ENCODE results near the gene LHX2. TPM values are rescaled to one million over a fixed set of nuclear protein-coding genes. Genes with fewer than 3 reads are reported as not detected.
A peak's percentile ranks its signal among the peaks of the same experiment; 100 is the strongest.

The LHX2 gene
- total and polyA plus RNA-seq, 2 experiments from 2014 or later = 1.7 TPM; not detected in 1

DNA sequence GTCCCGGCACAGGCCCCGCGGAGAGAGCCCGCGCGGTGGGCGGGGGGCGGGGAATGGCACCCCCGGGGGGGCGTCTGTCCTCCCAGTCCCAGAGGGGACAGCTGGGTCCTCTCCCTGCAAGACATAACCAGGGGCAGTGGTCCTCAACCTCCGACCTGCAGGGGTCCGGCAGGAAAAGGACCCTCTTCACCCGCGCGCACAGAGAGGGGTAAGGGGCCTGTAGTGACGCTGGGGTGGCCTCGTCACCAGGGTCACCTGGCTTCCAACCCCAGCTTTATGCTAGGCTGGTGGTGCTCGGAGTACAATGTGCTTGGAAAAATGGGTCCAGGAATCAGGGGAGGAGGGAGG, 34.2 kb downstream of the LHX2 start:
- no peaks in the 10 kb centered on the region for H3F3A ChIP-seq (replicated peaks; ENCODE audit: low read depth)
- no peaks in the 10 kb centered on the region for H3K36me3 Mint-ChIP-seq (ENCODE audit: low read depth)
- H3K9me2 ChIP-seq (ENCODE audit: insufficient read depth) = no peaks in the 10 kb centered on the region
- peak; percentile 6; the same call in 2 of the 3 replicates for ATAC-seq
- H3K27ac ChIP-seq (ENCODE audit: low read depth) = no peak overlapping the region
- H3K4me1 Mint-ChIP-seq = no peaks in the 10 kb centered on the region; the same call in 2 of the 3 replicates
- peak overlapping the region; percentile 90 for H2AFZ ChIP-seq
- no peaks in the 10 kb centered on the region for H3K36me3 ChIP-seq (ENCODE audit: insufficient read depth)
- peak overlapping the region; percentile 45 for H3K4me3 Mint-ChIP-seq
- no peaks in the 10 kb centered on the region for H3K79me2 ChIP-seq (replicated peaks; ENCODE audit: insufficient read depth)
- peaks cover 62% of the 10 kb centered on the region for H3K27me3 ChIP-seq (ENCODE audit: insufficient read depth)
- DNase-seq (ENCODE audit: low spot score) = no peak
- no peak overlapping the region for H3K27ac Mint-ChIP-seq
- H3K4me2 ChIP-seq = peak overlapping the region; percentile 85
- peaks cover 43% of the 10 kb centered on the region for H3K27me3 Mint-ChIP-seq (ENCODE audit: insufficient read depth, low read depth, poor library complexity)
- no peaks in the 10 kb centered on the region; the same call in 2 of the 3 replicates for H3K9me3 Mint-ChIP-seq
- TF ChIP-seq, protein P1, sequence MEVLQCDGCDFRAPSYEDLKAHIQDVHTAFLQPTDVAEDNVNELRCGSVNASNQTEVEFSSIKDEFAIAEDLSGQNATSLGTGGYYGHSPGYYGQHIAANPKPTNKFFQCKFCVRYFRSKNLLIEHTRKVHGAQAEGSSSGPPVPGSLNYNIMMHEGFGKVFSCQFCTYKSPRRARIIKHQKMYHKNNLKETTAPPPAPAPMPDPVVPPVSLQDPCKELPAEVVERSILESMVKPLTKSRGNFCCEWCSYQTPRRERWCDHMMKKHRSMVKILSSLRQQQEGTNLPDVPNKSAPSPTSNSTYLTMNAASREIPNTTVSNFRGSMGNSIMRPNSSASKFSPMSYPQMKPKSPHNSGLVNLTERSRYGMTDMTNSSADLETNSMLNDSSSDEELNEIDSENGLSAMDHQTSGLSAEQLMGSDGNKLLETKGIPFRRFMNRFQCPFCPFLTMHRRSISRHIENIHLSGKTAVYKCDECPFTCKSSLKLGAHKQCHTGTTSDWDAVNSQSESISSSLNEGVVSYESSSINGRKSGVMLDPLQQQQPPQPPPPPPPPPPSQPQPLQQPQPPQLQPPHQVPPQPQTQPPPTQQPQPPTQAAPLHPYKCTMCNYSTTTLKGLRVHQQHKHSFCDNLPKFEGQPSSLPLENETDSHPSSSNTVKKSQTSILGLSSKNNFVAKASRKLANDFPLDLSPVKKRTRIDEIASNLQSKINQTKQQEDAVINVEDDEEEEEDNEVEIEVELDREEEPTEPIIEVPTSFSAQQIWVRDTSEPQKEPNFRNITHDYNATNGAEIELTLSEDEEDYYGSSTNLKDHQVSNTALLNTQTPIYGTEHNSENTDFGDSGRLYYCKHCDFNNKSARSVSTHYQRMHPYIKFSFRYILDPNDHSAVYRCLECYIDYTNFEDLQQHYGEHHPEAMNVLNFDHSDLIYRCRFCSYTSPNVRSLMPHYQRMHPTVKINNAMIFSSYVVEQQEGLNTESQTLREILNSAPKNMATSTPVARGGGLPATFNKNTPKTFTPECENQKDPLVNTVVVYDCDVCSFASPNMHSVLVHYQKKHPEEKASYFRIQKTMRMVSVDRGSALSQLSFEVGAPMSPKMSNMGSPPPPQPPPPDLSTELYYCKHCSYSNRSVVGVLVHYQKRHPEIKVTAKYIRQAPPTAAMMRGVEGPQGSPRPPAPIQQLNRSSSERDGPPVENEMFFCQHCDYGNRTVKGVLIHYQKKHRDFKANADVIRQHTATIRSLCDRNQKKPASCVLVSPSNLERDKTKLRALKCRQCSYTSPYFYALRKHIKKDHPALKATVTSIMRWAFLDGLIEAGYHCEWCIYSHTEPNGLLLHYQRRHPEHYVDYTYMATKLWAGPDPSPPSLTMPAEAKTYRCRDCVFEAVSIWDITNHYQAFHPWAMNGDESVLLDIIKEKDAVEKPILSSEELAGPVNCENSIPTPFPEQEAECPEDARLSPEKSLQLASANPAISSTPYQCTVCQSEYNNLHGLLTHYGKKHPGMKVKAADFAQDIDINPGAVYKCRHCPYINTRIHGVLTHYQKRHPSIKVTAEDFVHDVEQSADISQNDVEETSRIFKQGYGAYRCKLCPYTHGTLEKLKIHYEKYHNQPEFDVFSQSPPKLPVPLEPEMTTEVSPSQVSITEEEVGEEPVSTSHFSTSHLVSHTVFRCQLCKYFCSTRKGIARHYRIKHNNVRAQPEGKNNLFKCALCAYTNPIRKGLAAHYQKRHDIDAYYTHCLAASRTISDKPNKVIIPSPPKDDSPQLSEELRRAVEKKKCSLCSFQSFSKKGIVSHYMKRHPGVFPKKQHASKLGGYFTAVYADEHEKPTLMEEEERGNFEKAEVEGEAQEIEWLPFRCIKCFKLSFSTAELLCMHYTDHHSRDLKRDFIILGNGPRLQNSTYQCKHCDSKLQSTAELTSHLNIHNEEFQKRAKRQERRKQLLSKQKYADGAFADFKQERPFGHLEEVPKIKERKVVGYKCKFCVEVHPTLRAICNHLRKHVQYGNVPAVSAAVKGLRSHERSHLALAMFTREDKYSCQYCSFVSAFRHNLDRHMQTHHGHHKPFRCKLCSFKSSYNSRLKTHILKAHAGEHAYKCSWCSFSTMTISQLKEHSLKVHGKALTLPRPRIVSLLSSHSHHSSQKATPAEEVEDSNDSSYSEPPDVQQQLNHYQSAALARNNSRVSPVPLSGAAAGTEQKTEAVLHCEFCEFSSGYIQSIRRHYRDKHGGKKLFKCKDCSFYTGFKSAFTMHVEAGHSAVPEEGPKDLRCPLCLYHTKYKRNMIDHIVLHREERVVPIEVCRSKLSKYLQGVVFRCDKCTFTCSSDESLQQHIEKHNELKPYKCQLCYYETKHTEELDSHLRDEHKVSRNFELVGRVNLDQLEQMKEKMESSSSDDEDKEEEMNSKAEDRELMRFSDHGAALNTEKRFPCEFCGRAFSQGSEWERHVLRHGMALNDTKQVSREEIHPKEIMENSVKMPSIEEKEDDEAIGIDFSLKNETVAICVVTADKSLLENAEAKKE (CRISPR knock-in tag; IDR thresholded peaks at IDR 0.05) = no peak
- TF ChIP-seq CTCF (conservative IDR thresholded peaks at IDR 0.05; ENCODE audit: low read depth in 2 of 2) = no peak
- TF ChIP-seq JUNB (IDR thresholded peaks at IDR 0.05; ENCODE audit: unreplicated experiment) = no peak
- TF ChIP-seq EZH2 (IDR thresholded peaks at IDR 0.05; ENCODE audit: low read depth, unreplicated experiment) = no peak
- TF ChIP-seq STAT1 (IDR thresholded peaks at IDR 0.05; ENCODE audit: unreplicated experiment) = no peak
- TF ChIP-seq, protein P2, sequence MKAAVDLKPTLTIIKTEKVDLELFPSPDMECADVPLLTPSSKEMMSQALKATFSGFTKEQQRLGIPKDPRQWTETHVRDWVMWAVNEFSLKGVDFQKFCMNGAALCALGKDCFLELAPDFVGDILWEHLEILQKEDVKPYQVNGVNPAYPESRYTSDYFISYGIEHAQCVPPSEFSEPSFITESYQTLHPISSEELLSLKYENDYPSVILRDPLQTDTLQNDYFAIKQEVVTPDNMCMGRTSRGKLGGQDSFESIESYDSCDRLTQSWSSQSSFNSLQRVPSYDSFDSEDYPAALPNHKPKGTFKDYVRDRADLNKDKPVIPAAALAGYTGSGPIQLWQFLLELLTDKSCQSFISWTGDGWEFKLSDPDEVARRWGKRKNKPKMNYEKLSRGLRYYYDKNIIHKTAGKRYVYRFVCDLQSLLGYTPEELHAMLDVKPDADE (IDR thresholded peaks at IDR 0.05) = no peak
- no peak for TF ChIP-seq EZH2phosphoT487 (IDR thresholded peaks at IDR 0.05; ENCODE audit: unreplicated experiment)
- H4K20me1 ChIP-seq (replicated peaks; ENCODE audit: insufficient read depth) = no peaks in the 10 kb centered on the region
- peaks cover 7% of the 10 kb centered on the region; the same call in 1 of the 2 replicates for H3K4me1 ChIP-seq (ENCODE audit: insufficient read depth)
- H3K4me3 ChIP-seq = peak overlapping the region; percentile 69

All from GM23338 (cell line).